Progenitor cell of endocrine pancreas (in vitro differentiated cells): ENCODE data around the gene HIVEP3. TPM values are rescaled to one million over a fixed set of nuclear protein-coding genes. Genes with fewer than 3 reads are reported as not detected.

ENCODE experiments used
- DNase-seq: peaks from one replicate; pipeline ENCODE4 v3.0.0; 2021; ENCODE audit warnings: low spot score; ENCODE audit not compliant: unreplicated experiment
- H3K27ac Mint-ChIP-seq: 2 replicates; pipeline ENCODE4 v1.8.0; 2021; ENCODE audit warnings: mild to moderate bottlenecking, moderate library complexity, mixed read lengths
- H3K27me3 Mint-ChIP-seq: 2 replicates; pipeline ENCODE4 v1.8.0; 2021; ENCODE audit warnings: mixed read lengths
- H3K36me3 Mint-ChIP-seq: 2 replicates; pipeline ENCODE4 v1.8.0; 2022; ENCODE audit warnings: mixed read lengths; ENCODE audit not compliant: insufficient read depth
- H3K4me1 Mint-ChIP-seq: 2 replicates; pipeline ENCODE4 v1.8.0; 2021; ENCODE audit warnings: low read depth, mixed read lengths
- H3K4me3 Mint-ChIP-seq: 2 replicates; pipeline ENCODE4 v1.8.0; 2021; ENCODE audit warnings: low read depth, mild to moderate bottlenecking, moderate library complexity, mixed read lengths
- H3K9me3 Mint-ChIP-seq: 2 replicates; pipeline ENCODE4 v1.8.0; 2021; ENCODE audit warnings: low read depth, mixed read lengths
- total RNA-seq: library from RNA; stranded (reverse); gene quantifications from 2 replicates; pipeline ENCODE4 v1.2.1, GENCODE V29; 2021
- TF ChIP-seq, protein P1 (sequence below): fragments of 200-600 bp; sonication (generic); IDR thresholded peaks from one replicate; pipeline ENCODE4 v1.5.0; 2021; ENCODE audit warnings: antibody characterized with exemption, mild to moderate bottlenecking; ENCODE audit not compliant: unreplicated experiment

The HIVEP3 gene
- total RNA-seq, 1 donor from 2014 or later = 1.1 TPM

GRCh38 chr1:41648230-41648629, 270.5 kb downstream of the HIVEP3 start:
- H3K27ac Mint-ChIP-seq = no peak overlapping the region
- DNase-seq = no peak
- no peaks in the 10 kb centered on the region for H3K36me3 Mint-ChIP-seq
- no peaks in the 10 kb centered on the region for H3K4me1 Mint-ChIP-seq
- TF ChIP-seq, protein P1, sequence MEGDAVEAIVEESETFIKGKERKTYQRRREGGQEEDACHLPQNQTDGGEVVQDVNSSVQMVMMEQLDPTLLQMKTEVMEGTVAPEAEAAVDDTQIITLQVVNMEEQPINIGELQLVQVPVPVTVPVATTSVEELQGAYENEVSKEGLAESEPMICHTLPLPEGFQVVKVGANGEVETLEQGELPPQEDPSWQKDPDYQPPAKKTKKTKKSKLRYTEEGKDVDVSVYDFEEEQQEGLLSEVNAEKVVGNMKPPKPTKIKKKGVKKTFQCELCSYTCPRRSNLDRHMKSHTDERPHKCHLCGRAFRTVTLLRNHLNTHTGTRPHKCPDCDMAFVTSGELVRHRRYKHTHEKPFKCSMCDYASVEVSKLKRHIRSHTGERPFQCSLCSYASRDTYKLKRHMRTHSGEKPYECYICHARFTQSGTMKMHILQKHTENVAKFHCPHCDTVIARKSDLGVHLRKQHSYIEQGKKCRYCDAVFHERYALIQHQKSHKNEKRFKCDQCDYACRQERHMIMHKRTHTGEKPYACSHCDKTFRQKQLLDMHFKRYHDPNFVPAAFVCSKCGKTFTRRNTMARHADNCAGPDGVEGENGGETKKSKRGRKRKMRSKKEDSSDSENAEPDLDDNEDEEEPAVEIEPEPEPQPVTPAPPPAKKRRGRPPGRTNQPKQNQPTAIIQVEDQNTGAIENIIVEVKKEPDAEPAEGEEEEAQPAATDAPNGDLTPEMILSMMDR = no peak
- H3K9me3 Mint-ChIP-seq = no peaks in the 10 kb centered on the region
- no peak overlapping the region for H3K4me3 Mint-ChIP-seq
- peaks cover 17% of the 10 kb centered on the region for H3K27me3 Mint-ChIP-seq

- Mint-ChIP-seq H3K27ac (no peak overlapping the region), H3K9me3 (no peaks in the 10 kb centered on the region), H3K27me3 (peaks cover 17% of the 10 kb centered on the region), H3K4me3 (no peak overlapping the region), H3K4me1 (no peaks in the 10 kb centered on the region), H3K36me3 (no peaks in the 10 kb centered on the region)
- no peak for DNase-seq
- TF ChIP-seq, protein P1 = no peak
These were observed 271.2 kb downstream of the HIVEP3 start for GRCh38 chr1:41647221-41648135.

- no peak overlapping the region for H3K27ac Mint-ChIP-seq
- H3K4me3 Mint-ChIP-seq = no peak overlapping the region
- no peaks in the 10 kb centered on the region for H3K36me3 Mint-ChIP-seq
- H3K27me3 Mint-ChIP-seq = peaks cover 17% of the 10 kb centered on the region
- TF ChIP-seq, protein P1 = no peak
- no peak for DNase-seq
- H3K9me3 Mint-ChIP-seq = no peaks in the 10 kb centered on the region
- H3K4me1 Mint-ChIP-seq = no peaks in the 10 kb centered on the region
These were observed 272.5 kb downstream of the HIVEP3 start for GRCh38 chr1:41646186-41646585.

GRCh38 chr1:41645062-41645461, 273.7 kb downstream of the HIVEP3 start:
- no peaks in the 10 kb centered on the region for H3K9me3 Mint-ChIP-seq
- H3K4me1 Mint-ChIP-seq = no peaks in the 10 kb centered on the region
- H3K4me3 Mint-ChIP-seq = no peak overlapping the region
- H3K36me3 Mint-ChIP-seq = no peaks in the 10 kb centered on the region
- no peak overlapping the region for H3K27ac Mint-ChIP-seq
- TF ChIP-seq, protein P1 = no peak
- DNase-seq = no peak
- H3K27me3 Mint-ChIP-seq = peaks cover 14% of the 10 kb centered on the region

DNA sequence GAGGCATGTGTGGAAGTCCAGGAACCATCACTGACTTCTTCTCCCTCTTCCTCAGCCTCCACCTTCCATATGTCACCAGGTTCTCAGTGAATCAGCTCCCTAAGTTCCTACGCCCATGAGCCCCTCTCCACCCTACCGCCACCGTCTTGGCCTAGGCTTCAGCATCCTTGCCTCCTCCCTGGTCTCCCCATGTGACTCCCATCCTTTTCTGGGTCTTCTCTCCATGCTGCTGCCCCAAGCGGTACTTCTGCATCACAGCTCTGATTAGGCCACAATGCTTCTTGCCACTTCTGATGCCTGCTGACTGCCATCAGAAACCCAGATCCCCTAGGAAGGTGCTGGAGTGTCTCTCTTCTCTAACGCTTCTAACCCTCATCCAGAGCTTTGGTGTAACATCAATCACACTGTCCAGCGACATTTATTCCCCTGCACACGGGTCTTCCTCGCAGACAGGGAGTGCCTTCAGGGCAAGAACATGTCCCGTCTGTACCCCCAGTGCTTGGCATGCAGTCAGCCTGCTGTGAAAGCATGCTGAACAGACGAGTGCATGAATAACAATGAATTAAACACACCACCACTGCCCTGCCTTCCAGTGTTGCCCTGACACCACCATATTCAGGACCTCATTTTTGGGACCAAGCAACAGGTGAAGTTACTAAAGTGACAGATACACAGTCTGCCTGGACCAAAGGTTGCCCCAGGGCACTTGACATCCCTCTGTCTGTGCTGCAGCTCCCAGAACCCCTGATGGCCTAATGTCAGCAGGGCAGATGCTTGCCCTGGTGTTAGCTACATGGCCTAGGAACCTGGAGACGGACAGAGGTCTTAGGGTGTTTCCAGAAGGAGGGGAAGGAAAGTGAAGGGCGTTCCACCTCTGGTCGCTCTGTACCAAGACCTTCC, 275.6 kb downstream of the HIVEP3 start:
- DNase-seq = no peak
- no peaks in the 10 kb centered on the region for H3K9me3 Mint-ChIP-seq
- H3K4me3 Mint-ChIP-seq = no peak overlapping the region
- H3K4me1 Mint-ChIP-seq = no peaks in the 10 kb centered on the region
- no peak overlapping the region for H3K27ac Mint-ChIP-seq
- no peaks in the 10 kb centered on the region for H3K36me3 Mint-ChIP-seq
- TF ChIP-seq, protein P1 = no peak
- peaks cover 18% of the 10 kb centered on the region for H3K27me3 Mint-ChIP-seq
